Measurements from ENCODE around the gene ANKRD44. TPM values are rescaled to one million over a fixed set of nuclear protein-coding genes. Genes with fewer than 3 reads are reported as not detected.

The ANKRD44 gene
- total and polyA plus RNA-seq, 8 donors, result 23.2 to 52.6 (median 29.8) TPM

- TF ChIP-seq, protein P1, sequence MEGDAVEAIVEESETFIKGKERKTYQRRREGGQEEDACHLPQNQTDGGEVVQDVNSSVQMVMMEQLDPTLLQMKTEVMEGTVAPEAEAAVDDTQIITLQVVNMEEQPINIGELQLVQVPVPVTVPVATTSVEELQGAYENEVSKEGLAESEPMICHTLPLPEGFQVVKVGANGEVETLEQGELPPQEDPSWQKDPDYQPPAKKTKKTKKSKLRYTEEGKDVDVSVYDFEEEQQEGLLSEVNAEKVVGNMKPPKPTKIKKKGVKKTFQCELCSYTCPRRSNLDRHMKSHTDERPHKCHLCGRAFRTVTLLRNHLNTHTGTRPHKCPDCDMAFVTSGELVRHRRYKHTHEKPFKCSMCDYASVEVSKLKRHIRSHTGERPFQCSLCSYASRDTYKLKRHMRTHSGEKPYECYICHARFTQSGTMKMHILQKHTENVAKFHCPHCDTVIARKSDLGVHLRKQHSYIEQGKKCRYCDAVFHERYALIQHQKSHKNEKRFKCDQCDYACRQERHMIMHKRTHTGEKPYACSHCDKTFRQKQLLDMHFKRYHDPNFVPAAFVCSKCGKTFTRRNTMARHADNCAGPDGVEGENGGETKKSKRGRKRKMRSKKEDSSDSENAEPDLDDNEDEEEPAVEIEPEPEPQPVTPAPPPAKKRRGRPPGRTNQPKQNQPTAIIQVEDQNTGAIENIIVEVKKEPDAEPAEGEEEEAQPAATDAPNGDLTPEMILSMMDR (IDR thresholded peaks at IDR 0.05), result no peak
- no peak overlapping the region for H3K4me3 ChIP-seq
- H3K36me3 ChIP-seq, result no peaks in the 10 kb centered on the region
- H3K27ac ChIP-seq, result no peak overlapping the region
- peaks cover 2 to 34% of the 10 kb centered on the region in 2 donors for H3K4me1 ChIP-seq
- ATAC-seq, result no peak
- no peaks in the 10 kb centered on the region for H3K9me3 ChIP-seq
- intact Hi-C loops (cut with DNase I), result no loop called here
- H3K27me3 ChIP-seq, result no peaks in the 10 kb centered on the region
- DNase-seq, result no peak
Observed at GRCh38 chr2:197247083-197247482, 63.5 kb downstream of the ANKRD44 start.

DNA sequence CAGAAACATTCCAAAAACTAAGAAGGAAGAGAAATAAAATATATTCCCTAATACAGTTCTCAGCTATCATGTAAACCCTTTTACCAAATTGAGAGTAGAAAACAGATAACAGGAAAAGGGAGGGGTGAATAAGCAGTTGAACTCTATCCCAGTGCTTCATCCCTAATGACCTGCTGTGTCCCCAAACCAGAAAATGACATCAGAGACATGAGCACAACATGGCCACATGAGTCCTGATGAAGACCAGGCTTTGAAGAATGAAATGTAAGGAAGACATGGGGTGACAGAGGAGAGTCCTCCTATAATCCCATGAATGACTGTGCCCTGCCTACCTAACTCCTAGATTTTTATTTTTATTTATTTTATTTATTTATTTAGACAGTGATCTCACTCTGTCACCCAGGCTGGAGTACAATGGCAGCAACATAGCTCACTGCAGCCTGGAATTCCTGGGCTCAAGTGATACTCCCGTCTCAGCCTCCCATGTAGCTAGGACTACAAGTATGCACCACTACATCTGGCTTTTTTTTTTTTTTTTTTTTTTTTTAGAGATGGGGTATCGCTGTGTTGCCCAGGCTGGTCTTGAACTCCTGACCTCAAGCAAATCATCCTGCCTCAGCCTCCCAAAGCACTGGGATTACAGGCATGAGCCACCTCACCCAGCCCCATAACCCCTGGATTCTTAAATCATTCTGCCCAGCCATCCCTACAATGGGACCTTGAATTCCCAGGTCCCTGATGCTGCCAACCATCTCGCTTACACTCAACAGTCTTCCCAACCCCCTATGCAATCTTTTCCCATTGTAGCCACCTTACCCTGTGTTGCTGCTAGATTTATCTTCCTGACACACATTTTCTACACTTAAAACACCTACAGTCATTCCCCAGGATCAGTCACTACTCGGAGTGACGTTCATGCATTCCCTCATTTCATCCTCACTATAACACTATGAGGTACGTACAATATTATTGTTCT is 64.5 kb downstream of the ANKRD44 start:
- intact Hi-C loops (cut with DNase I), result no loop called here
- peaks cover 2 to 37% of the 10 kb centered on the region in 2 donors for H3K4me1 ChIP-seq
- no peaks in the 10 kb centered on the region for H3K9me3 ChIP-seq
- no peaks in the 10 kb centered on the region for H3K27me3 ChIP-seq
- no peak for ATAC-seq
- no peak overlapping the region for H3K27ac ChIP-seq
- H3K4me3 ChIP-seq, result no peak overlapping the region
- DNase-seq, result no peak
- H3K36me3 ChIP-seq, result no peaks in the 10 kb centered on the region
- TF ChIP-seq, protein P1 (IDR thresholded peaks at IDR 0.05), result no peak

- no peak for DNase-seq
- Histone ChIP-seq H3K36me3 (no peaks in the 10 kb centered on the region), H3K9me3 (no peaks in the 10 kb centered on the region), H3K27me3 (no peaks in the 10 kb centered on the region), H3K27ac (no peak overlapping the region), H3K4me1 (peaks cover under 1 to 42% of the 10 kb centered on the region in 2 donors), H3K4me3 (no peak overlapping the region)
- TF ChIP-seq, protein P1 (IDR thresholded peaks at IDR 0.05), result no peak
- no peak for ATAC-seq
- intact Hi-C loops (cut with DNase I), result no loop called here
Observed at GRCh38 chr2:197244349-197244748, 66.2 kb downstream of the ANKRD44 start.

DNA sequence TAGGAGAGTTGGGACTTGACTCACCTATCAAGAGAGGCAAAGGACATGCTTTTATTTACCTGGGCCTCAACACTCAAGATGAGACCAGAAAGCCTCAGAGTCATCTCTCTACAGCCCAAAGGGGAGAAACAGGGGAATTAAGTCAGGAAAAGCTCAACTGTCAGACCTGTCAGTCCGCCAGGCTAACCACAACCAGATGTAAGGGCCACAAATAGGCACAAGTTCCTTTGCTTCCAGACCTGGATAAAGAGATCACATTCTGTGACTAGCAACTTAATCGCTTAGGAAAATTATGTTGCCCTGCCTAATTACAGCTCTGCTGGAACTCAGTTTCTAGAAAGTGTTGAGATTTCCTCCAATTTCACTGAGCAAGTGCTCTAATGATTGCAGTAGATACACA is 67.9 kb downstream of the ANKRD44 start:
- H3K9me3 ChIP-seq, result no peaks in the 10 kb centered on the region
- peaks cover 0 to 48% of the 10 kb centered on the region in 2 donors for H3K4me1 ChIP-seq
- no peak overlapping the region for H3K27ac ChIP-seq
- H3K4me3 ChIP-seq, result no peak overlapping the region
- TF ChIP-seq, protein P1 (IDR thresholded peaks at IDR 0.05), result no peak
- intact Hi-C loops (cut with DNase I), result no loop called here
- no peaks in the 10 kb centered on the region for H3K36me3 ChIP-seq
- peak; percentile 25 for ATAC-seq
- no peak for DNase-seq
- H3K27me3 ChIP-seq, result no peaks in the 10 kb centered on the region

- H3K27ac ChIP-seq, result peak overlapping the region in 1 of 2 donors; percentile 76
- H3K4me1 ChIP-seq, result peaks cover 0 to 59% of the 10 kb centered on the region in 2 donors
- ATAC-seq (no peak), DNase-seq (no peak)
- H3K9me3 ChIP-seq, result no peaks in the 10 kb centered on the region
- no peaks in the 10 kb centered on the region for H3K36me3 ChIP-seq
- no peak overlapping the region for H3K4me3 ChIP-seq
- TF ChIP-seq, protein P1 (IDR thresholded peaks at IDR 0.05), result no peak
- intact Hi-C loops (cut with DNase I), result no loop called here
- H3K27me3 ChIP-seq, result no peaks in the 10 kb centered on the region
Observed at GRCh38 chr2:197241596-197241995, 69.0 kb downstream of the ANKRD44 start.

Measured in left lung (tissue), 10 donors.